Hematopoietic multipotent progenitor cell (in vitro differentiated cells): ENCODE measurements around the gene SPEM3. TPM values are rescaled to one million over a fixed set of nuclear protein-coding genes. Genes with fewer than 3 reads are reported as not detected.

Experiments used
- DNase-seq, 3 donors: peaks; one replicate each; pipeline ENCODE4 v3.0.0-alpha.2; 2011 to 2015; ENCODE audit warnings: low read depth in 2 of 3, low spot score in 2 of 3
- total RNA-seq: library from RNA; depleted of rRNA; stranded (reverse); fragments of >200 nt; gene quantifications from one replicate; pipeline ENCODE4 v1.2.3, GENCODE V29; 2012

The SPEM3 gene
- not detected for total RNA-seq

DNA sequence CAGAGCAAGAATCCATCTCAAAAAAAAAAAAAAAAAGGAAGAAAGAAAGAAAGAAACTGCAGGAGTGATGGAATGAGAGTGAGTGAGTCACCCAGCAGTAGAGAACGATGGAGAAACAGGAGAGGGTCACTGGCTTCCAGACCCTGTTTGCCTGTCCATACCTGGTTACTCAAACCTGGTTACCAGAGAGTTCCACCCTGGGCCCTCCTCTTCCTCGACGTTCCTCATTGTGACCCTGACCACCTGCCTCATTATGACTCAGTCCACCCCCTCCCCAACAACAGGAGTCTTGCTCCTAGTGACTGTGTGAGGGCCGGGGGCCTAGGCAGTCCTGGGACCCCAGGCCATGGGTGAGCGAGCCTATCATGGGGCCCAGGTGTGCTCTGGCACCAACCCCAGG is at the start of gene SPEM3:
Gene SPEM3, plus strand, starts transcription at position 301 of the 400 bp plus-strand sequence. Its CDS starts 46 bp downstream, at position 347.
- DNase-seq, result no peak

DNA sequence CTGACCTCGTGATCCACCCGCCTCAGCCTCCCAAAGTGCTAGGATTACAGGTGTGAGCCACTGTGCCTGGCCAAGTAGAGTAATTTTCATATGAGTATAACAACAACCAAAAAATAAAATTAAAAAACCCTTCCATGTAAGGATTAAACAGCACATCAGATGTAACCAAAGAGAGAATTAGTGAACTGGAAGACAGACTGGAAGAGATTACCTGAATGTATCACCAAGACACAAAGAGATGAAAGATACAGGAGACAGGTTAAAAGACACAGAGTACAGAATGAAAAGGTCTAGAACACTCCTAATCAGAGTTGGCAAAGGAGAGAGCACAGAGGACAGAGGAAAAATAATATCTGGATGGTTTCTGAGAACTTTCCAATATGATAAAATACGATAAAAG is 49.5 kb upstream of the SPEM3 start:
- DNase-seq, result no peak

DNA sequence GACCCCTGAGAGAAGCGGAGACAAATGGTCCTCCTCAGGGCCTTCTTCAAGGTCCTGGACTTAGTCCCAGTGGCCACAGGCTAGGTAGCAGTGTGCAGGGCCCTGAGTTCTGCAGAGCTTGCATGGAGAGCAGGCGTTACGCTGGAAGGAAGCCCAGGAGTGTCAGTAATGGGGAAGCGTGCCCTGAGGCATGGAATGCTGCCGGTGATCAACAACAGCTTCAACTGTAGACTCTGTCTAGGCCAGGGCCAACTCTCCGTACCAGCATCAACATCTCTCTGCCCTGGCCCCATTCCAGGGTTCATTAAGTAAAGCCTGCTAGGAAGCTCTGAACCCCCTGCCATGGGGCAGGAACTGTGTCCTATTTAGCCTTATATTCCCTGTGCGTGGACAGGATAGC is 48.3 kb upstream of the SPEM3 start:
- DNase-seq, result no peak

DNA sequence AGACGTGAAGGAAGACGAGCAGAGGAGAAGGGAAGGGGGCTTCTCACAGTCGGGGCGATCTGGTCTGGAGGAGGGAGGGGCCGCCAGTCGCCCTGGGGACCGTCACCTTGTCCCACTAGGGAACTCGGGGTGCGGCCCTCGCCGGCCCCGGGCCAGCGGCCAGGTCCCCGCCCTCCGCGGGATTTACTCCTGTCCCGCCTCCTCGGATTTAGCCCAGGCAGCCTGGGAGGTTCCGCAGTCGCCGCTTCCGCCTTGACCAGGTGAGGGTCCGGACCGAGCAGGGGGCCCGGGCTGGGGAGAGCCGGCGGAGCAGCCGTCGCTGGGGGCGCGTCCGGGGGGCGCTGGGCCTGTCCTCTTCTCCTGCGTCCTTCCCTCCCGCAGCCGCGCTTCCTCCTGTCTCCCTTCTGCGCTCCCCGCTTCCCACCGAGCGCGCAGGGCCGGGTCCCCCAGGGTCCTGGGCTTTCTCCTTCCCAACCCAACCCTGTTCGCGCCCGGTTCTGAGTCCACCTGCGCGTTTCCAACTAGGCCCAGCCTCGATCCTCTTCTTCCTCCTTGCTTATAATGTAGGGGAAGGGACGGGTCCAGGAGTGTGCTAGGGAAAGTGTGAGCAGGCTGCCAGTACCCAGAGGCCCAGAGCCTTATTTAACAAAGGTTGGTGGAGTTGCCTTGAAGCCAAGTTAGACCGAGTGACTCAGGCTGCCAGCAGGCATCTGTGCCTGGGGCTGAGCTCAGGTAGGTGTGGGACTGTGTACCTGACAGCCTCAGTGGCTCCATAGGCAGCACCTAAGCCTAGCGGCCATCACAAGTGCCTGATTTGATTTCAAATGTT is 47.6 kb upstream of the SPEM3 start, which contains the start of gene TNK1:
Gene TNK1, plus strand, starts transcription at position 235 of the 829 bp plus-strand sequence. CDS start 1,838 bp downstream, outside the sequence.
- no peak for DNase-seq

DNA sequence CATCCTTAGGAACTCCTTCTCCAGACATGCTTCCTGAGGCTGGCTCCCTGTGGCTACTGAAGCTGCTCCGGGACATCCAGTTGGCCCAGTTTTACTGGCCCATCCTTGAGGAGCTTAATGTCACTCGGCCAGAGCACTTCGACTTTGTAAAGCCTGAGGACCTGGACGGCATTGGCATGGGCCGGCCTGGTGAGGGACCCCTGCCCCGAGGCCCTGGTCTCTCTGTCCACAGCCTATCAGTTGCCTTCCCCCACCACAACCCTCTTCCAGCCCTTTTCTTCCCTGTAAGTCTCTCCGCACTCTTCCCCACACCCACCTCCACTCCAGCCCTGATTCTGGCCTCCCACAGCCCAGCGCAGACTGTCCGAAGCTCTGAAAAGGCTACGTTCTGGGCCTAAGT is 45.8 kb upstream of the SPEM3 start:
- no peak for DNase-seq

DNA sequence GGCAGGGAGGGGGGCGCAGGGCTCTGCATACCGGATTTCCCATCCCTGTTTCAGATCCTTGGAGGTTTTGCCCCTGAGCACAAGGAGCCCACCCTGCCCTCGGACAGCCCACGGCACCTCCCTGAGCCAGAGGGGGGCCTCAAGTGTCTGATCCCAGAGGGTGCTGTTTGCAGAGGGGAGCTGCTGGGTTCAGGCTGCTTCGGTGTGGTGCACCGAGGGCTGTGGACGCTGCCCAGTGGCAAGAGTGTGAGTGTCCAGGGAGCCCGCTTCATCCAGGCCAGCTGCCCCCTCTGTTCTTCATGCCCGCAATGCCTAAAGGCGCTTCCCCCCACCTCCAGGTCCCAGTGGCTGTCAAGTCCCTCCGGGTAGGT is 45.3 kb upstream of the SPEM3 start:
- DNase-seq, result no peak

DNA sequence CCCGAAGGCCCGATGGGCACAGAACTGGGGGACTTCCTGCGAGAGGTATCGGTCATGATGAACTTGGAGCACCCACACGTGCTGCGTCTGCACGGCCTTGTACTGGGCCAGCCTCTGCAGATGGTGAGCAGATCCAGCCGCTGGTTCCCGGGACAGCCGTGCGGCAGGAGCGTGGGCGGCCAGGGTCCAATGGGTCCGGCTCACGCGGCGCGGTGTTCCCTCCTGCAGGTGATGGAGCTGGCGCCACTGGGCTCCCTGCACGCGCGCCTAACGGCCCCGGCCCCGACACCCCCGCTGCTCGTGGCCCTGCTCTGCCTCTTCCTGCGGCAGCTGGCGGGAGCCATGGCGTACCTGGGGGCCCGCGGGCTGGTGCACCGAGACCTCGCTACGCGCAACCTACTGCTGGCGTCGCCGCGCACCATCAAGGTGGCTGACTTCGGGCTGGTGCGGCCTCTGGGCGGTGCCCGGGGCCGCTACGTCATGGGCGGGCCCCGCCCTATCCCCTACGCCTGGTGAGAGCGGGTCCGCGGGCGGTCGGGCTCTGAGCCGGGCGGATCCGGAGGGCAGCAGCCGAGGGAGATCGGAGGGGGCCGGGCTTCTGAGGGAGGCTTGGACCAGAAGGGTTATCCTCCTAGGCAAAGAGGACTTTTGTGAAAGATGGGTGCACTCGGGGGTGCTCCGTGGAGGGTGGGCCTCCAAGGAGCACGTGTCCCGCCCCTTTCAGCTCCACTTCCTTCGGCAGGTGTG is 44.7 kb upstream of the SPEM3 start:
- peak; percentile 55 to 77 (median 67) for DNase-seq

DNA sequence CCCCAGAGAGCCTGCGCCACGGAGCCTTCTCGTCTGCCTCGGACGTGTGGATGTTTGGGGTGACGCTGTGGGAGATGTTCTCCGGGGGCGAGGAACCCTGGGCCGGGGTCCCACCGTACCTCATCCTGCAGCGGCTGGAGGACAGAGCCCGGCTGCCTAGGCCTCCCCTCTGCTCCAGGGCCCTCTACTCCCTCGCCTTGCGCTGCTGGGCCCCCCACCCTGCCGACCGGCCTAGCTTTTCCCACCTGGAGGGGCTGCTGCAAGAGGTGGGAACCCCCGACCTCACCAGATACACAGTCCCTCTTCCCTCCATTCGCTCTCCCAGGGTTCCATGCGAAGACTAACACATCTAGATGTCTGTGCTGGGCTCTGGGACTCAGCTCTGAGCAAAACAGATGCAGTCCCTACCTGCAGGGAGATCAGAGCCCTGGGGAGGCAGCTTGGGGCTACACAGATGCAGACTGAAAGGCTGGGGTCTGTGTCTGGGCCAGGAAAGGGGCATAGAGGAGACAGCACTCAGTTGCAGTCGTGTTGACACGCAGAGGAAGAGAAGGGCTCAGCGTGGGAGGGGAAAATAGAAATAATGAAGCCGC is 44.1 kb upstream of the SPEM3 start:
- no peak for DNase-seq

DNA sequence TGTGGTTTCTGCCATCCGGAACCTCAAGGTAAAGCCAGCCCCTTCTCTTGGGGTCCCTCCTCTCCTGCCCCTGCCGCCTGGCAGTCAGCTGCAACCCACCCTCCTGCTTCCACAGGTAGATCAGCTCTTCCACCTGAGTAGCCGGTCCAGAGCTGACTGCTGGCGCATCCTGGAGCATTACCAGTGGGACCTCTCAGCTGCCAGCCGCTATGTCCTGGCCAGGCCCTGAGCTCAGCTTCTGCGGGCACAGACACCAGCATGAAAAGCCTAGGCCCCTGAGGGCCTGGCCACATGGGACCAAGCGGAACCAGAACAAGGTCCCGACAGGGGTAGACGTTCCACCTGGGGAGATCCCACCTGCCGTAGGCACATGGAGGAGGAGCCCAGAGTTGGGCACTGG is 39.8 kb upstream of the SPEM3 start:
- DNase-seq, result no peak

DNA sequence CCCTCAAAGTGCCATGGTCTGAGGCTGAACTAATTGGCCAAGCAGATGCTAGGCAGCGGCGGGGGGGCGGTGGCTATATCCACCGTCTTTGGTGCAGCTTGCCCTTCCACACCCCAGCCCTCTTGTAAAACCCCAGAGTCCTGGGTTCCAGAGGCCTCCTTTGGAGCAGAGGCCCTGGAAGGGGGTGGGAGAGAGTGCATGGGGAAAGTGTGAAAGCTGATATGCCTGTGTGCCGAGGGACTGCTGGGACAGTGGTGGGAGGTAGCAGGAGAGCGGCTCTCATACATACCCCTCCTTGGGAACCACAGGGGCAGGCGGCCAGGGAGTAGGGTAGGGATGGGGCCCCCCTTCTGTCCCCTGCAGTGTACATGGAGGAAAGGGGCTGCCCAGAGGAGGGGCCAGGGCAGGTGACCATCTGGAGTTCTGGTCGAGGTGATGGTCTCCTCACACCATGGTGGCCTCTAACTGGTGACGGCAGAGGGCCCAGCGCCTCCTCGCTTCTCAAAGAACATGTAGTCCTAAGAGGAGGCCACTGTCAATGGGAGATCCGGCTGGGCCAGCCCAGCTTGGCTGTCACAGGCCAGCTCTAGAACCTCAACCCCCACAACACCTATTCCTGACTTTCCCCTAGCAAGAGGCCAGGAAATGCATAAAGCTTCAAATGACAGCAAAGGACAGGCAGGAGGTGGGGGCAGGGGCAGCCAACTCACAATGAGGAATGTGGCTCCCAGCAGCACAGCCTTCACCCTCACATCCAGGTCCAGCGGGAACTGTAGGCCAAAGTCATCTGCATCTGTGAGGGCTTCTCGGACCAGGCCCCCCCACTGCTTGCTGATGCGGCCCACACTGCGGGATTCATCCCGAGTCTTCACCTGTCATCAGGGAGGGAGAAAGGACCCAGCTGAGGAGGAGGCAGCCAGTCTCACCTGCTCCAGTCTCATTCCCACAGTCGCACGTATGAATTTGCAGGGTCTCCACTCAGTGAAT is 38.4 kb upstream of the SPEM3 start:
- DNase-seq, result no peak

DNA sequence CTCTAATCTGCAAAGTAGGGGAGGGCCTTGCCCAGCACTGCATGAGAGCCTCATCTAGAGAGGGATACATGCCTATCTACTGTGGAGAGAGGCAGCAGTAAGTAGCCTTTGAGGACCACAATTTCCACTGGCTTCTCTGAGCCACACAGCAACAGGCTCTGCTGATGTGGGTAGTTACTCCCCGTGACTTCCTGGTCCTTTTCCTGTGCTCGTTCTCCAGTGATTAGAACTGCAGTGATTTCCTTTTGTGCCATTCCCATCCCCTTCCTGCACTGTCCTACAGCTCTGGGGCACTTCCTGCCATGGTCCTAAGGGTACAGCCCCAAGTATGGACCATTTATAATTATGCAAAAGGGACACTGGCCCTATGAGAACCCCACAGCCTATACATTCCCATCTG is 37.4 kb upstream of the SPEM3 start:
- DNase-seq, result no peak

DNA sequence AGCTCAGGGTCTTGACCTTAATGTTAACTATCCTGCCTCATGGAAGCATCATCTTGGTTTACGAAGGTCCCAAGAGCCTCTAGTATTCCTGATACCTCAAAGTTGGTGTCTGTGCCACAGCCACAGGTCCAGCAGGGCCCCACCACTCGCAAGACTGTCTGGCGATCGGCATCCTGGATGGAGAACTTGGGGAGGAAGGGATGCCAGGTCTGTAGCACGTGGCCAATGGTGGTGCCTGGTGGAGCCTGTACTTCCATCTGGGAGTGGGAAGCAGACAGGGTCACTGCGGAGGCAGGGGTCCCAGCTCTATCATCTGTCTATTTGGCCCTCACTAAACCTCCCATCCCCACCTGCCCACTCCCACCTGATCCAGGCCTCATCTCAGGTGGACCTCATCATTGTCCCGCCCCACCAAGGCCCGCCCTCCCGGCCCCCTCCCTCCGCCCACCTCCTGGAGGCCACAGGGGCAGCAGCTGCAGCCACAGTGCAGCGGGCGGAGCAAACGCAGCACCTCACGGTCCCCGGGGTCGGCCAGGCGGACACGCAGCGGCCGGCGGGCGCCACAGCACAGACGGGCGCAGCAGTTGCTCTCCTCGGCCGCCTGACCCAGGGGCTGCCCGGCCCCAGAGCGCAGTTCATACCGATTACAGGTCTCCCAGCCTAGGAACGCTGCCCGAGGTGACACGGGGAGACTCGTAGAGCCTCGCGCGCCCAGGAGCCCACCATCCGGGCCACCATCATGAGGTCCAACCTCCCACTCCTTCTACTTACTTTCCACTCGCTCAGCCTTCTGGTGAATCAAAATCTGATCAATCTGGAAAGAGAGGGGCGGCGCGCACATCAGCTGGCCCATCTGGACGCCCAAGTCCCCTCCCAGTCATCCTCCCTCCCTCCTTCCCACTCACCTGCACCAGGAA is 35.7 kb upstream of the SPEM3 start:
- no peak for DNase-seq

DNA sequence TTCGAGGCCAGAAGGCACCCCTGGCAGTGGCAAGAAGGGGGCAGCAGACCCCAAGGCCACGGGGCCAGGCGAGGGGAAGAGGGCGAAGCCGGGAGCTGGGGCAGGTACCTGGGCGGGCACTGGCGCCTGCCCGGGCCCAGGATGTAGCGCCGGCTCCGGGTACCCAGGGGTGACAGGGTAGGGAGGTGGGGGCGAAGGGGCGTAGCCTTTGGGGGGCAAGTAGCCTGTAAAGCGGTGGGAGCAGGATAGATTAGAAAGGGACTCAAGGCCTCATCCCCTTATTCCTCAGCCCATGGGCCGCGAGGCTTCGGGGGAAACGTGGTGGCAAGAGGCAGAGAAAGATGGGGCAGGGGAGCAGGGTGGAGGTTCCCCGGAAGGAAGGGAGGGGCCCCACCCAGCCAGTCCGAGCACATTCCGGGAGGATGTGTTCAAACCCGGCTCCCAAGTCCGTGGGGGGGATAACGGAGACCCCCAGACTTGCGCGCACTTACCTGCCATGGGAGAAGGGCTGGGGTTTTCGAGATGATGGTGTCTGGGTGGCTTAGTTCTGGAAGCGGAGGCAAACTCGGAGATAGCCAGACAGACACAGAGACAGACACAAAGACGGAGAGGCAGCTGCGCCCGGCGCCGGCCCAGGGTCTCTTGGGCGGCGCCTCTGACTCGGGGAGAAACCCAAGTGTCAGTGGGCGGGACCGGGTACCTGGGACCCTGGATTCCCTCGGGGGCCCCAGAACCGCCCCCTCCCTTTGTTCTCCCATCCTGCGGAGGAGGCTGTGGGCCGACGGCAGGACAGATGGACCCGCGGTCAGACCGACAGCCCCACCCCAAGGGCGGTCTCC is 34.8 kb upstream of the SPEM3 start:
- DNase-seq, result peak in 2 of 3 donors; percentile 58 to 64

DNA sequence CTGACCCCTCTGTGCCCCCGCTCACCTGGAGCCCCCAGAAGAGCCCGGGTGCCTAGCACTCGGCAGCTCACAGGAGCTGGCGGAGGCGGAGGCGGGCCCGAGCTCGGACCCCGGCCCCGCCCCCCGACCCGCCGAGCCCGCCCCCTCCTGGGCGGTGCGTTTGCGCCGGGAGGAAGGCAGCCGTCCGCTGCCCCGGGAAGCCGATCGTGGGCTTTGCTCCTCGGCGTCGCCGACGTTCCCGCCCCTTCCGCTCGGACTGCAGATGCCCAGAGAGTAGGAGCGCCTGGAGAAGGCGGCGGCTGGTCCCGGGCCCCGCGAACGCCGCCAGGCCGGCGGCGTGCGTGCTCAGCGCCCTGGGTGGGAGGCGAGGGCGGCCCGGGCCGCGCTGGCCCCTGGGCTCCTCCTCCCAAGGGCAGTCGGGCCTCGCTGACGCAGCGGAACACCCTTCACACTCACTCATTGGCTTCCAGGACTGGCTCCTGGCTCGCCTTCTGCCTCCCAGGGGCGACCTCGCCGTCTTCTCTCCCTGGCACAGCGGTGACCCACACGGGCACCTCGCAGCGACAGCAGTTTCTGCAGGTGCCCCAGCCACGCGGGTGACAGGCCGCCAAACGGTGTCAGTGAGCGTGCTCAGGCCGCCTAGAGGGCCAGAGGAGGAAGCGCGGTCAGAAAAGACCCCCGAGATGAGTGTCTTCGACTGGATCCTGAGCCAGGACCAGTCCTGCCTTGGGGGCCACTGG is 34.0 kb upstream of the SPEM3 start, which contains the start of gene PLSCR3:
Gene PLSCR3, minus strand, starts transcription at position 74 of the 740 bp plus-strand sequence. CDS start 415 bp downstream, outside the sequence.
- DNase-seq, result peak; percentile 60 to 78 (median 76)

DNA sequence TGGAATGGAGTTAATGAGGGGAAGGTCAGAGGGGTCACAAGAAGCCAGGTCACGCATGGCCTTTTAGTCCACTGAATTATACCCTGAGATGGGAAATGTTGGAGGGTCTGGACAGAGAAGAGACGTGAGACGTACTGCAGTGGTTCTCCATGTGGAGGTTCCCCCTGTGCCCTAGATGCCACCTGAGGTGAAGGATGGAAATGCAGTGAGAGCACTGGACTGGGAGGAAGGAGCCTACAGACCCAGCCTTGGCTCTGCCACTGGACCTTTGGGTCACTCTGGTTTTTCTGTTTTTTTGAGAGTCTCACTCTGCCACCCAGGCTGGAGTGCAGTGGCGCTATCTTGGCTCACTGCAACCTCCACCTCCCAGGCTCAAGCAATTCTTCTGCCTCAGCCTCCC is 32.5 kb upstream of the SPEM3 start:
- DNase-seq, result no peak

DNA sequence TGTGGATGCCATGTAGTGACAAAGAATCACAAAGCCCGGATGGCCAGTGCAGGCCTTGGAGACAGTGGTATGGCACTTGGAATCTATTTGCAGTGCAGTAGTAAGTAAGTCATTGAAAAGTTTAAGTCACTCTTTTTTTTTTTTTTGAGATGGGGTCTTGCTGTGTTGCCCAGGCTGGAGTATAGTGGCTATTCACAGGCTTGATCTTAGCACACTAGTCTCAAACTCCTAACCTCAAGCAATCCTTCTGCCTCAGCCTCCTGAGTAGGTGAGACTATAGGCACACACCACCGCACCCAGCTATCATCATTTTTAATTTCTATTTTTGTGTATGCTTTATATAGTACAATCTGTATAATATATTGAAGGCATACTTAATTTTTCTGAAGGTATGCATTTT is 30.0 kb upstream of the SPEM3 start:
- DNase-seq, result no peak

DNA sequence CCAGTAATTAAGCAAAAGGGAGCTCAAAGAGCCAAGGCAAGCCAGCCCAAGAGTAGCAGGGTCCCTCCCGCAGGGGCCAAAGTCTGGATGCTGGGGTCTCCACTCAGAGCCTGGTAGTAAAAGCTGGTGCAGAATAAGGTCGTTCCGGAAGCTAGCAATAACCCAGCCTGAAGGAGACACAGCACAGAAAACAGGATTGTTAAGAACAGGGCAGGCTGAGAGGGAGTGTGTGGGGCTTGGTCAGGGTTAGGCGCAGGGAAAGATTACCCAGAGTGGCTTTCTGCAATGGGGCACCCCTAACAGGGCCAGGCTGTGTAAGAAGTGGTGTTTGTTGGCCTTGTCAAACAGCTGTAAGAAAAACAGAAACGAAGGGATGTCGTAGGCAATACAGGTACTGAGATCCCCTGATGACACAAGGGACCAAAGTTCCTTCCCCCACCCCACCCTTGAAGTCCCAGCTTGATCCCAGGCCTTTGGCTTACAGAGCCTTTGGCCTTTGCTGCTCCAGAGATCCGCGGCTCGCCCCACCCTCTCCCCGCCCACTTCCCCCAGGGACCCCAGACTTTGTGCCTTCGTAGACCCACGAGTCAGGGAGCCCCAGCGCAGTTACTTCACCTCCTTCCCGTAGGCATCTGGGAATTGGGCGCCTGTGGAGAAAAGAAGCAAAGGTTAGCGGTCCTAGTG is 25.5 kb upstream of the SPEM3 start:
- DNase-seq, result peak in 1 of 3 donors; percentile 35
